ENCODE results near the gene SLC34A1. TPM values are rescaled to one million over a fixed set of nuclear protein-coding genes. Genes with fewer than 3 reads are reported as not detected.

Gene SLC34A1
- total RNA-seq, 1 donor from 2014 or later: not detected

DNA sequence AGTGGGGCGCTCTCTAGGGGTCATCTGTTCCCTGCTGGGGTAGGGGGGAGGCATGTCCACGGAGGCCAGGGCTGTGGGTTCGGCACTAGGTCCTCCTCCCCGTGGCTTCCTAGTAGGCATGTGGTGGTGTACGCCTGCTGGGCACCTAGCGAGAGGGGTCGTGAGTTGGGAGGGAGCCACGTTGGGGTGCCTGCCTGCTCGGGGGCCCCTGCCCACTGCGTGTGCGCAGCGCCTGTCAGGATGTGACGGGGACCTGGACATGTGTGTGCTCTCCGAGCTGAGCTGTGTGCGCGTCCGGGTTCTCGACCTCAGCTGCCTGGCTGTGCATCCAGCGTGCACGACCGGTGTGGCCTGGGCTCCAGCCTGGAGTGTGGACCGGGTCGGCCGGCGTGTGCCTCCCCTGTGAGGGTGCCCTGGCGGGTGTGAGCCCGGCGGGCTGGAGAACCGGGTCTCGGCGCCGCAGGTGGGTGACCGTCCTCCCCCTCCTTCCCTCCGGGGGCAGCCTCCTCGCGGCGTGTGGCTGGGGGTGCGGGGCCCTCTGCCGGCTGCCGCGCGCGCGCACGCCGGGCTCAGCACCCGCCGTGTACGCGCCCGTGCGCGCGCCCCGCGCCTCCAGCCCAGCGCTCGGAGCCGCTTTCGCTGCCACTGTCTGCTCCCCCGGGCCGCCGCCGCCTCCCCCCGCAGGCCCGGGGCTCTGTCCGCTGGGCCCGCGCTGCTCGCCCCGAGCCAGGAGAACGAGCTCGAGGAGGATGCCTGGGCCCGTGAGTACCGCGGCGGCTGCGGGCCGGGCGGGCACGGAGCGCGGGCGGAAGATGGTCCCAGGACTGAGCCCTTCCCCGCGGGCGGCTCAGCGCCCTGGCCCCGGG is 62.2 kb downstream of the SLC34A1 start, which contains the start of gene PRR7:
TSS of gene PRR7 (plus strand) at position 615 of the 866 bp plus-strand sequence. CDS start 8,254 bp downstream, outside the sequence.
- DNase-seq: peak; percentile 80

DNA sequence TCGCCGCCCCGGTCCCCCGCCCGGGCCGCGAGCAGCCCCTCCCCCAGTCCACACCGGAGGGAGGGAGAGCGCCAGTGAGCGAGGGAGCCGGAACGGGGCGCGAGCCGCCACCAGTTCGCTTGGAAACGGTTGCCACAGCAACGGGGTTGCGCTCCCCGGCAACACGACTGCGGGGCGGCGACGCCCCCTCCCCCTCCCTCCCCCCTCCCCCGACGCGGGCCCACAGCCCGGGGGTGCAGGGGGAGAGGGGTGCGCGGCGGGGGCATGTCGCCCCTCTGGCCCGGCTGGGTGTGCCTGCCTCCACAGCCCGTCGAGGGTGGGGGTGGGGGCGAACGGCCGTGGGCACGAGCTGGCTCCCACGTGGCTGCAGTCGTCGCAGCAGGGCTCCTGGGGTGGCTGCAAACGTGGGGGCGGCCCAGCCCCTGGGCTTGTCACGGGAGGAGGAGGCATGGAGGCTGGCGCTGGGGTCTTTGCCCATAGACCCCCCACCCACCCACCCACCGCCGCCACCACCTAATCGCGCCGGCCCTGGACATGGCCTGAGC is 62.9 kb downstream of the SLC34A1 start:
- peak; percentile 70 for DNase-seq

DNA sequence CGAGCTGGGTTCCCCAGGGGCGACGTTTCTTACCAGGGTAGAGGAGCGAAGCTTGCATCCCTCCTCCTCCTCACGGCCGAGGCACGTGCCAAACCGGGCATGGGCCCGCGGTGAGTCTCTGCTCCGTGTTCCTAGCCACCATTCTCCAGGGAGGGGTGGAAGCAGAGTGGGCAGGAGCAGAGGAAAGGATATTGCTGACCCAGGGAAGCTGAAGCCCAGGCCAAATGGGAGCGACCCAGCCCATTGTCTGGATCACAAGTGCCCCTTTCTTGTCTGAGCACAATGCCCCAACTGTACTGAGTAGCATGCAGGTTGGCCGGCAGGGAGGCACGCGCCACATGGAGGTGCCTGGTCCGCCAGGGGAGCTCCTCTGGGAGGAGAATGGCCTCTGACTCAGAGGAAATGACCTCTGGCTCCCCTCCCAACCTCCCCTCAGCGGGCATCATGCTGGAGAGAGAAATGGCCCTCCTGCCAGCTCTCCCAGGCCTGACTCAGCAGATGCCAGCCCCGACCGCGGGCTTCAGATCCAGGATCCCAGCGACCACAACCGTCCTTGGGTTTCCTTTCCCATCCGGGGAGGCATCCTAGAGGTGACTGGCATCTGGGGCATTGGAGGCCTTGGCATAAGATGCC is 63.5 kb downstream of the SLC34A1 start:
- no peak for DNase-seq

Other genes starting within 250 kb of the SLC34A1 start
- gene RAB24, start 80.7 kb upstream of the SLC34A1 start, total RNA-seq: 25.4 TPM
- 62.8 TPM for gene PRELID1, start 80.6 kb upstream of the SLC34A1 start, total RNA-seq
- 32.8 TPM for gene MXD3, start 72.5 kb upstream of the SLC34A1 start, total RNA-seq
- gene LMAN2, start 32.8 kb upstream of the SLC34A1 start, total RNA-seq: 159 TPM
- 14.8 TPM for gene RGS14, start 26.5 kb upstream of the SLC34A1 start, total RNA-seq
- gene PFN3, start 16.2 kb downstream of the SLC34A1 start, total RNA-seq: not detected
- gene F12, start 25.1 kb downstream of the SLC34A1 start, total RNA-seq: 0.51 TPM
- 19.9 TPM for gene GRK6, start 42.2 kb downstream of the SLC34A1 start, total RNA-seq
- 0.72 TPM for gene PRR7, start 62.4 kb downstream of the SLC34A1 start, total RNA-seq
- gene DBN1, start 89.2 kb downstream of the SLC34A1 start, total RNA-seq: 58.3 TPM
- 83.0 TPM for gene PDLIM7, start 113.2 kb downstream of the SLC34A1 start, total RNA-seq
- 6.7 TPM for gene DOK3, start 125.4 kb downstream of the SLC34A1 start, total RNA-seq
- 46.4 TPM for gene DDX41, start 132.5 kb downstream of the SLC34A1 start, total RNA-seq
- 28.1 TPM for gene FAM193B, start 170.1 kb downstream of the SLC34A1 start, total RNA-seq
- 91.9 TPM for gene TMED9, start 207.8 kb downstream of the SLC34A1 start, total RNA-seq
- gene B4GALT7, start 215.7 kb downstream of the SLC34A1 start, total RNA-seq: 14.5 TPM

Measured in tongue (tissue), 2 donors.